Endothelial cell (in vitro differentiated cells): ENCODE results near the gene KRT5. TPM values are rescaled to one million over a fixed set of nuclear protein-coding genes. Genes with fewer than 3 reads are reported as not detected.

ENCODE experiments used
- DNase-seq: peaks from one replicate; pipeline ENCODE4 v3.0.0; 2021; ENCODE audit warnings: low spot score
- H3K27ac Mint-ChIP-seq: one replicate; pipeline ENCODE4 v1.8.0; 2021; ENCODE audit warnings: mixed read lengths, inconsistent platforms; ENCODE audit not compliant: unreplicated experiment
- H3K27me3 Mint-ChIP-seq: one replicate; pipeline ENCODE4 v1.8.0; 2021; ENCODE audit warnings: mild to moderate bottlenecking, moderate library complexity, mixed read lengths, inconsistent platforms; ENCODE audit not compliant: unreplicated experiment
- H3K36me3 Mint-ChIP-seq: one replicate; pipeline ENCODE4 v1.8.0; 2021; ENCODE audit warnings: mild to moderate bottlenecking, low read depth, mixed read lengths, inconsistent platforms; ENCODE audit not compliant: unreplicated experiment
- H3K4me1 Mint-ChIP-seq: one replicate; pipeline ENCODE4 v1.8.0; 2021; ENCODE audit warnings: mild to moderate bottlenecking, mixed read lengths, inconsistent platforms; ENCODE audit not compliant: unreplicated experiment
- H3K4me3 Mint-ChIP-seq: one replicate; pipeline ENCODE4 v1.8.0; 2021; ENCODE audit warnings: mild to moderate bottlenecking, mixed read lengths, inconsistent platforms; ENCODE audit not compliant: unreplicated experiment
- H3K9me3 Mint-ChIP-seq: one replicate; pipeline ENCODE4 v1.8.0; 2021; ENCODE audit warnings: mixed read lengths, inconsistent platforms; ENCODE audit not compliant: unreplicated experiment
- total RNA-seq: library from RNA; stranded (reverse); fragmentation: NEBNext Ultra II Directional; extraction: Animal tissue kit (Norgen Biotek cat#: 25700); gene quantifications from one replicate; pipeline ENCODE4 v1.2.1, GENCODE V29; 2021; ENCODE audit not compliant: unreplicated experiment
- TF ChIP-seq, protein P1 (sequence below): fragments of 200-600 bp; sonication (generic); IDR thresholded peaks from one replicate; pipeline ENCODE4 v1.5.0; 2021; ENCODE audit warnings: antibody characterized with exemption; ENCODE audit not compliant: unreplicated experiment

The KRT5 gene
- total RNA-seq, 1 donor from 2014 or later = not detected

DNA sequence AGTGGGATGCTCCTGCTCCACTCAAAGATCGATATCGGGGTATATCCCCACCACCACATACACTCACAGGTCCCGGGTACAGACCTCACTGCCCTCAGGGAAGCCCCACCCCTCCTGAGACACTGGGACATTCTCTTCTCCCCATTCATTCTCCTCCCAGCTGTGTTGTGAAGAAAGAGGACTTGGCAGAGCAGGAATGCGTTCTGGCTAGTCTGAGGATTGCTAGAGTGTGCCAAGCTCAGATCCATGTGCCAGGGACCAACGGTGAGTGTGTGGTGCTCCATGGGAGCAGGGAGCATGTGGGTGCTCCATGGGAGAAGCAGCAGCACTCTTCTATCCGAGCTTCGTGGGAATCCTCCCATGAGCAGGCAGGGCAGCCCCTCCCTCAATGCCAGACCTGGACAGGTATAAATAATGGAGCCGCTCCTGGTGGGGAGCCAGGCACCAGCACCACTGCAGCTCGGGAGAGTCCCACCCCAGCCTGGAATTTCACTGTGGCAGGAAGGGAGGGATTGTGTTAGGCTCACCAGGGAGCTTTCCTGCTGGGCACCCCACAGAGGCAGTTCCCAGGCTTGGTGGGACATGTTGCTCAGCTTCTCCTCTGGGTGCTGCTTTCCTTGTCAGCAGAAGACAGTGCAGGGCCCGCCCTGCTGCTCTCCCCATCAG lies 2.3 kb upstream of the KRT5 start:
- Mint-ChIP-seq H3K27me3 (no peaks in the 10 kb centered on the region), H3K4me3 (no peak overlapping the region), H3K4me1 (no peaks in the 10 kb centered on the region), H3K9me3 (no peaks in the 10 kb centered on the region), H3K27ac (no peak overlapping the region), H3K36me3 (no peaks in the 10 kb centered on the region)
- DNase-seq = no peak
- TF ChIP-seq, protein P1, sequence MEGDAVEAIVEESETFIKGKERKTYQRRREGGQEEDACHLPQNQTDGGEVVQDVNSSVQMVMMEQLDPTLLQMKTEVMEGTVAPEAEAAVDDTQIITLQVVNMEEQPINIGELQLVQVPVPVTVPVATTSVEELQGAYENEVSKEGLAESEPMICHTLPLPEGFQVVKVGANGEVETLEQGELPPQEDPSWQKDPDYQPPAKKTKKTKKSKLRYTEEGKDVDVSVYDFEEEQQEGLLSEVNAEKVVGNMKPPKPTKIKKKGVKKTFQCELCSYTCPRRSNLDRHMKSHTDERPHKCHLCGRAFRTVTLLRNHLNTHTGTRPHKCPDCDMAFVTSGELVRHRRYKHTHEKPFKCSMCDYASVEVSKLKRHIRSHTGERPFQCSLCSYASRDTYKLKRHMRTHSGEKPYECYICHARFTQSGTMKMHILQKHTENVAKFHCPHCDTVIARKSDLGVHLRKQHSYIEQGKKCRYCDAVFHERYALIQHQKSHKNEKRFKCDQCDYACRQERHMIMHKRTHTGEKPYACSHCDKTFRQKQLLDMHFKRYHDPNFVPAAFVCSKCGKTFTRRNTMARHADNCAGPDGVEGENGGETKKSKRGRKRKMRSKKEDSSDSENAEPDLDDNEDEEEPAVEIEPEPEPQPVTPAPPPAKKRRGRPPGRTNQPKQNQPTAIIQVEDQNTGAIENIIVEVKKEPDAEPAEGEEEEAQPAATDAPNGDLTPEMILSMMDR = no peak

DNA sequence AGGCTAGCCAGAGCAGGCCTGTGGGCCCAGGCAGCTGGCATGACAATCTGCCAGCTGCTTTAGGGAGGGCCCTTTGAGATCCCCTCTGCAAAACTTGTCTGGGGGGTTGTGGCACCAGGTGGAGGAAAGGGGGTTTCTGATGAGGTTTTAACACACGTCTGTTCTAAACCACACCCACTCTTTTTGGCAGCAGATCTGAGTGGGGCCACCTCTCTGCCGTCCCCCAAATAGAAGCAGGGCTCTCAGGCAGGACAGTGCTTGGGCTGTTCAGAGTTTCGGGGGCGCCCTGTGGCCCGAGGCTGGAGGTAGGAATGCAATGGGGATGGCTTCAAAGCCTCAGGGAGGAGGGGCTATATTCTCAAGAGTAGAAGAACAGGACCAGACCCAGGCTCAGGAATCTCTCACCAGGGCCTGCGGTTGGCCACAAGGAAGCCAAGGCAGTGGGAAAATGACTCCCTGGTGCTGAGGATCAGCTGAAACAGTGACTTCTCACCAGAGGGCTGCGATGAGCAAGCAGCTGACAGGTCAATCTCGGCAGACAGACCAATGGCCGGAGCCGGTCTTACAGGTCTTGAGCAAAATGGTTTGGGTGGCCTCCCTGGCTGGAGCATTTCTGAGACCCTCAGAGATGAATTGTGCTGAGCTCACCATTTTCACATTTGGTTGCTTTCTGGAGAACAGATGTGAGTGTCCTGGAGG lies 1.5 kb upstream of the KRT5 start:
- Mint-ChIP-seq H3K27me3 (no peaks in the 10 kb centered on the region), H3K4me3 (no peak overlapping the region), H3K9me3 (no peaks in the 10 kb centered on the region), H3K36me3 (no peaks in the 10 kb centered on the region), H3K27ac (no peak overlapping the region), H3K4me1 (no peaks in the 10 kb centered on the region)
- TF ChIP-seq, protein P1 = no peak
- no peak for DNase-seq

DNA sequence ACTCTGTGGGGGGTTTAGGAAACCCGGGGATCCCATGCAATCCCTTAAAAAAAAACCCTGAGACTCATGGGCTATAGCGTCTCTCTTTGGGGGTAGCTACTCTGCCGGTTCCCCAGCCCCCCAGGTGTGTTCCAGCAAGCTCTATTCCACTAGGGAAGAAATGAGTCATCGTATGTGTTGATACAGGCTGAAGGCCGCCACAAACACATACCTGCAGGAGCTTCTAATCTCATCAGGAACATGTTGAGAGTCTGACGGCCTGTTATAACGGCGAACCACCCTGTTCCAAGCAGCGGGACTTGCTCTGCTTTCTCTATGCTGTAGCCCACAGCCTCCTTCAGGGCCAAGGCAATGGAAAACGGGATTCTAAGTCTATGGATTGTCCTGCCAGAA lies 977 bp upstream of the KRT5 start:
- no peaks in the 10 kb centered on the region for H3K4me1 Mint-ChIP-seq
- H3K36me3 Mint-ChIP-seq = no peaks in the 10 kb centered on the region
- peak; percentile 1 for DNase-seq

DNA sequence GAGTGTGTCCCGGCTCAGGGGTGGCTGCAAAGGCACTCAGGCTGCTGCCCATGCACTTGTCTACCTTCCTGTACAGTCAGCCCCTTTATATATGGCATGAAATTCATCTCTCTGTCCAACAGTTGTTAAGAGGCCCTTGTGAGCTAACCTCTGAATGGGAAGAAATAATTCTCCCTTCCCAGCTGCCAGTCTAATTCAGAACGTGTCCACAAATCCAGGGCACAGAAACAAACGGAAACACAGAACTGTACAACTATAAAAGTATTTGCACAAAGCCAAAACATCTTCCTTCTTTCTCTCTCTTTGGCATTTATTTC lies 849 bp downstream of the KRT5 start:
- Mint-ChIP-seq H3K4me3 (no peak overlapping the region), H3K9me3 (no peaks in the 10 kb centered on the region), H3K36me3 (no peaks in the 10 kb centered on the region), H3K27ac (no peak overlapping the region), H3K27me3 (no peaks in the 10 kb centered on the region), H3K4me1 (no peaks in the 10 kb centered on the region)
- DNase-seq = no peak
- TF ChIP-seq, protein P1 = no peak

More for the DNA sequence above, 977 bp upstream of the KRT5 start:
- Mint-ChIP-seq H3K27ac (no peak overlapping the region), H3K27me3 (no peaks in the 10 kb centered on the region), H3K9me3 (no peaks in the 10 kb centered on the region), H3K4me3 (no peak overlapping the region)
- TF ChIP-seq, protein P1 = no peak
